PFSK-1 (cell line): ENCODE data around the gene CITED2.

Experiments
- POLR2AphosphoS5 ChIP-seq: IDR thresholded peaks from 2 replicates; pipeline ENCODE4 v1.6.1; 2012; ENCODE audit warnings: low read depth, mild to moderate bottlenecking, control low read depth, low read length, moderate library complexity
- REST ChIP-seq, 2 experiments: IDR thresholded peaks; 2 replicates each; pipeline versions ENCODE4 v1.6.1 to v1.8.0; 2011 to 2012; ENCODE audit warnings: low read depth in 2 of 2, low read length in 2 of 2, control low read depth in 1 of 2, inconsistent platforms in 1 of 2, mild to moderate bottlenecking in 1 of 2, moderate library complexity in 1 of 2; ENCODE audit not compliant: insufficient read depth in 1 of 2
- TAF1 ChIP-seq: IDR thresholded peaks from 2 replicates; pipeline ENCODE4 v1.6.1; 2012; ENCODE audit warnings: low read length, control low read depth, borderline replicate concordance; ENCODE audit not compliant: insufficient read depth

- TF ChIP-seq REST (IDR thresholded peaks at IDR 0.05; ENCODE audit: insufficient read depth in 1 of 2, low read depth in 2 of 2, low read length in 2 of 2): no peak
- TF ChIP-seq TAF1: no peak
- no peak for TF ChIP-seq POLR2AphosphoS5
Measured at GRCh38 chr6:139355777-139356445, 18.5 kb downstream of the CITED2 start.
